Chondrocyte (in vitro differentiated cells): ENCODE results near the gene SMIM13. TPM values are rescaled to one million over a fixed set of nuclear protein-coding genes. Genes with fewer than 3 reads are reported as not detected.
"Not testable (repeated sequence)": the region's sequence is repeated elsewhere in the genome, so short reads cannot be mapped to it uniquely, and the experiment has no call there.

Experiments used
- DNase-seq: peaks from one replicate; pipeline ENCODE4 v3.0.0; 2021; ENCODE audit warnings: mixed read lengths, low spot score
- H3K27ac Mint-ChIP-seq: one replicate; pipeline ENCODE4 v1.8.0; 2021; ENCODE audit warnings: mild to moderate bottlenecking, moderate library complexity, mixed read lengths; ENCODE audit not compliant: unreplicated experiment
- H3K27me3 Mint-ChIP-seq: 2 replicates; pipeline ENCODE4 v1.8.0; 2021; ENCODE audit warnings: low read depth, mixed read lengths
- H3K36me3 Mint-ChIP-seq: 2 replicates; pipeline ENCODE4 v1.8.0; 2021; ENCODE audit warnings: low read depth, mixed read lengths
- H3K4me1 Mint-ChIP-seq: 2 replicates; pipeline ENCODE4 v1.8.0; 2021; ENCODE audit warnings: low read depth, mild to moderate bottlenecking, mixed read lengths
- H3K4me3 Mint-ChIP-seq: one replicate; pipeline ENCODE4 v1.8.0; 2021; ENCODE audit warnings: mild to moderate bottlenecking, moderate library complexity, mixed read lengths; ENCODE audit not compliant: unreplicated experiment
- H3K9me3 Mint-ChIP-seq: 2 replicates; pipeline ENCODE4 v1.8.0; 2021; ENCODE audit warnings: low read depth, mixed read lengths
- CTCF ChIP-seq: fragments of 200-600 bp; sonication (generic); IDR thresholded peaks from 2 replicates; pipeline ENCODE4 v1.5.0; 2021; ENCODE audit warnings: antibody characterized with exemption, mild to moderate bottlenecking, moderate library complexity
- total RNA-seq: library from RNA; stranded (reverse); gene quantifications from 3 replicates; pipeline ENCODE4 v1.2.1, GENCODE V29; 2021

The SMIM13 gene
- total RNA-seq, 1 donor from 2014 or later, result 20.9 TPM

GRCh38 chr6:11110921-11111768 is 17.5 kb downstream of the SMIM13 start, which contains the start of gene ERVFRD-1:
ERVFRD-1 (minus strand) TSS chr6:11111725; CDS start chr6:11105310, 6,415 bp downstream.
- no peak for DNase-seq
- no peaks in the 10 kb centered on the region for H3K9me3 Mint-ChIP-seq
- no peak for TF ChIP-seq CTCF
- no peaks in the 10 kb centered on the region for H3K27me3 Mint-ChIP-seq
- H3K36me3 Mint-ChIP-seq, result no peaks in the 10 kb centered on the region
- H3K4me3 Mint-ChIP-seq, result no peak within 1 kb of the TSS
- peak within 1 kb of the TSS; percentile 42 for H3K27ac Mint-ChIP-seq
- H3K4me1 Mint-ChIP-seq, result peaks cover 16% of the 10 kb centered on the region

- no peaks in the 10 kb centered on the region for H3K27me3 Mint-ChIP-seq
- peak overlapping the region; percentile 42 for H3K27ac Mint-ChIP-seq
- no peaks in the 10 kb centered on the region for H3K9me3 Mint-ChIP-seq
- no peak for TF ChIP-seq CTCF
- H3K36me3 Mint-ChIP-seq, result no peaks in the 10 kb centered on the region
- no peak overlapping the region for H3K4me3 Mint-ChIP-seq
- H3K4me1 Mint-ChIP-seq, result peaks cover 18% of the 10 kb centered on the region
- no peak for DNase-seq
Observed at GRCh38 chr6:11111769-11112437, 18.3 kb downstream of the SMIM13 start.

DNA sequence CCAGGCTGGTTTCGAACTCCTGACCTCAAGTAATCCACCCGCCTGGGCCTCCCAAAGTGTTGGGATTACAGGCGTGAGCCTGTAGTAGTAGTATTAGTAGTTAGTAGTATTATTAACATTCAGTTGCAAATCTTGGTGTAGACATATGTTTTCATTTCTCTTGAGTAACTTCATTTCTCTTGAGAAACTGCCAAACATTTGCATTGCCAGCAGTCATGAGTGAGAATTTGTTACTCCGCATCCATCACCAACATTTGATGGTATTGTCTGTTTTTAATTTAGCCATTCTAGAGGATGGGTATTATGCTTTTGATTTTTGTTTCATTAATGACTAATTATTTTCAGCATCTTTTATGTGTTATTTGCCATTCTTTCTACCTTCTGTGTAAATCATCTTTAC is 19.4 kb downstream of the SMIM13 start:
- no peak for TF ChIP-seq CTCF
- no peaks in the 10 kb centered on the region for H3K9me3 Mint-ChIP-seq
- DNase-seq, result no peak

DNA sequence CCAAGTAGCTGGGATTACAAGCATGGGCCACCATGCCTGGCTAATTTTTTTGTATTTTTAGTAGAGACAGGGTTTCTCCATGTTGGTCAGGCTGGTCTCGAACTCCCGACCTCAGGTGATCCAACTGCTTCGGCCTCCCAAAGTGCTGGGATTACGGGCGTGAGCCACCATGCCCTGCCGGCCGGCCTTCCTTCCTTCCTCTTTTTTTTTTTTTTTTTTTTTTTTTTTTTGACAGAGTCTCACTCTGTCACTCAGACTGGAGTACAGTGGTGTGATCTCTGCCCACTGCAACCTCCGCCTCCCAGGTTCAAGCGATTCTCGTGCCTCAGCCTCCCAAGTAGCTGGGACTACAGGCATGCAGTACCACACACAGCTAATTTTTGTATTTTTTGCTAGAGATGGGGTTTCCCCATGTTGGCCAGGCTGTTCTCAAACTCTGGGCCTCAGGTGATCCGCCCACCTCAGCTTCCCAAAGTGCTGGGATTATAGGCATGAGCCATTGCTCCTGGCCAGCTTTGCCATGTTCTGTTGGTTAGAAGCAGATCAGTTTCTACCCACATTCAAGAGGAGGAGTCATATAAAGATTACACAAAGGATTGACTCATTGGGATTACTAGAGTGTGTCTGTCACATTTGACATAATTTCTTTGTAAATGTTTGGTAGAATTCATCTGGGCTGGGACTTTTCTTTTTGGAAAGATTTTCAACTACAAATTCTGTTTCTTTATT is 22.3 kb downstream of the SMIM13 start:
- H3K9me3 Mint-ChIP-seq, H3K27ac Mint-ChIP-seq, H3K36me3 Mint-ChIP-seq, H3K27me3 Mint-ChIP-seq, H3K4me3 Mint-ChIP-seq, DNase-seq: not testable (repeated sequence)
- H3K4me1 Mint-ChIP-seq, result peaks cover 34% of the 10 kb centered on the region

More for the DNA sequence above, 19.4 kb downstream of the SMIM13 start:
- H3K27ac Mint-ChIP-seq, result no peak overlapping the region
- no peaks in the 10 kb centered on the region for H3K27me3 Mint-ChIP-seq
- no peak overlapping the region for H3K4me3 Mint-ChIP-seq
- no peaks in the 10 kb centered on the region for H3K36me3 Mint-ChIP-seq
- H3K4me1 Mint-ChIP-seq, result peaks cover 18% of the 10 kb centered on the region

DNA sequence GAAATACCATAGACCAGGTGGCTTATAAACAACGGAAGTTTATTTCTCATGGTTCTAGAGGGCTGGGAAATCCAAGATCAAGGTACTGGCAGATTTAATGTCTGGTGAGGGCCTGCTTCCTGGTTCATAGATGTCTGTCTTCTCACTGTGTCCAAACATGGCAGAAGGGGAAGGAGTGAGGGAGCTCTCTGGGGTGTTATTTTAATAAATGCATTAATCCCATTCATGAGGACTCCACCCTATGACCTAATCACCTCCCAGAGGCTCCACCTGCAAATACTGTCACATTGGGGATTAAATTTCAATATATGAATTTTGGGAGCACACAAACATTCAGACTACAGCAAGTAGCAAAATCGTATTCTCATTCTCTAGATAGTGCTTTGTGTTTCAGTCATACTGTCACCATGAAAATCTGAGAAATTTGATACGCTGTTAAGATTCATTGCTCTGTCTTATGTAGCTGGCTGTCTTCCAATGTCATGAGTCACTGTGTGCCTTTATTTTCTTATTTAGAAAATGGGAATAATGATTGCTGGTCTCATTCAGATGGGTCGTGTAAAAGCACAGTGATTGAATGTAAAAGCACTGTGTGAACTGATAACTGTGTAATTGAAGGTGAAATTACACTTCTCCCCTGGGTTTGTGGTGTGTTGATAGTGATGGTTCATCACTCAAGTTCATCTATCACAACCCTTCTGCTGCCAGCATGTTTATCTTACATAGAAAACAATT is 26.8 kb downstream of the SMIM13 start:
- DNase-seq, result no peak
- Mint-ChIP-seq H3K4me3 (no peak overlapping the region), H3K36me3 (no peaks in the 10 kb centered on the region), H3K9me3 (no peaks in the 10 kb centered on the region), H3K27ac (peak overlapping the region; percentile 27), H3K27me3 (no peaks in the 10 kb centered on the region), H3K4me1 (peaks cover 55% of the 10 kb centered on the region)
- no peak for TF ChIP-seq CTCF
